HG02852 (cell line): ENCODE measurements around the gene PCBP4.

Source experiments
- ATAC-seq: cut with Tn5 transposase; IDR thresholded peaks from one replicate; pipeline ENCODE4 v1.9.1; 2021; ENCODE audit warnings: mild to moderate bottlenecking, moderate library complexity; ENCODE audit not compliant: unreplicated experiment

PCBP4 gene

GRCh38 chr3:51974963-51975851 is 8.0 kb upstream of the PCBP4 start, which contains the start of gene ABHD14A:
ABHD14A (plus strand) TSS chr3:51975064; CDS start chr3:51975136, 72 bp downstream.
- ATAC-seq, result peak; percentile 64

- peak; percentile 6 for ATAC-seq
Measured at GRCh38 chr3:51974277-51974962, 7.2 kb upstream of the PCBP4 start.

- ATAC-seq, result no peak
Measured at GRCh38 chr3:51971350-51971749, 4.1 kb upstream of the PCBP4 start.

GRCh38 chr3:51970606-51971300 is 3.5 kb upstream of the PCBP4 start:
- no peak for ATAC-seq

GRCh38 chr3:51969841-51970240 is 2.6 kb upstream of the PCBP4 start:
- no peak for ATAC-seq

- ATAC-seq, result no peak
Measured at GRCh38 chr3:51968883-51969678, 1.8 kb upstream of the PCBP4 start.

GRCh38 chr3:51968170-51968775 is 1.0 kb upstream of the PCBP4 start:
- ATAC-seq, result peak; percentile 7

GRCh38 chr3:51966922-51967383 is 301 bp downstream of the PCBP4 start:
- peak; percentile 53 for ATAC-seq

- ATAC-seq, result no peak
Measured at GRCh38 chr3:51966486-51966885, 768 bp downstream of the PCBP4 start.

GRCh38 chr3:51966016-51966415 is 1.2 kb downstream of the PCBP4 start:
- ATAC-seq, result no peak

- ATAC-seq, result no peak
Measured at GRCh38 chr3:51964521-51964920, 2.7 kb downstream of the PCBP4 start.

GRCh38 chr3:51963951-51964451 is 3.3 kb downstream of the PCBP4 start:
- ATAC-seq, result no peak

GRCh38 chr3:51962854-51963530 is 4.3 kb downstream of the PCBP4 start:
- ATAC-seq, result no peak

- ATAC-seq, result no peak
Measured at GRCh38 chr3:51961602-51962569, 5.4 kb downstream of the PCBP4 start.

GRCh38 chr3:51961011-51961410 is 6.2 kb downstream of the PCBP4 start:
- no peak for ATAC-seq

- ATAC-seq, result no peak
Measured at GRCh38 chr3:51960386-51960785, 6.9 kb downstream of the PCBP4 start.

GRCh38 chr3:51959651-51960050 is 7.6 kb downstream of the PCBP4 start:
- ATAC-seq, result no peak
